Measurements from ENCODE around the gene VWA8. TPM values are rescaled to one million over a fixed set of nuclear protein-coding genes. Genes with fewer than 3 reads are reported as not detected.

Gene VWA8
- total and polyA plus RNA-seq, 2 of the 8 experiments (the other 6 are each of a cell fraction or from before 2014, with no cell fraction given), result 5.9 to 19.6 TPM

DNA sequence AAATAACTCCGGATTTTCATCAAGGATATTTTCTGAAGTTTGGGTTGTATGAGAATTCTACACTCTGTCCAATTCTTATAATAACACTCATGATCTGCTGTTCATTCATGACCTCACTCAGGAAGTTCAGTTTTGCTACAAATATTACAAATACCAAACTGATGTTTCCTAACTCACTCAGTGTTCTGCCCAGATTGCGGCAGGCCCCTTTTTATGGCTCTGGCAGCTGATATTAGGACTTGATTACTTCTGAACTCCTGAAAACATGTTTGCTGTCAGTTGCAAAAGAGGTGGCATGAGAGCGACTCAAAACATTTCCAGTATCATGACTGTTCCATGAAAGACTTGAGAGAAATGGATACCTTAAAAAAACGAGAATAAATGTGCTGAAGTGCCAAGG is 315.6 kb downstream of the VWA8 start:
- no peak overlapping the region for H4K8ac ChIP-seq (ENCODE audit: extremely low read depth, insufficient read depth, low read length)
- ChIA-PET POLR2A (ENCODE audit: partially characterized antibody) (no interaction called here), CTCF (ENCODE audit: partially characterized antibody) (no interaction called here)
- H3K9me3 ChIP-seq (ENCODE audit: insufficient read depth in 2 of 2, low read depth in 1 of 2, low read length in 1 of 2), result no peaks in the 10 kb centered on the region
- no peak overlapping the region for H3K4me2 ChIP-seq (ENCODE audit: insufficient read depth in 1 of 2, low read depth in 2 of 2, low read length in 2 of 2)
- WGBS, 2 experiments (ENCODE audit: extremely low coverage in 1 of 2, insufficient coverage in 1 of 2, insufficient read length in 1 of 2, insufficient replicate concordance in 2 of 2, low coverage in 1 of 2, low lambda C conversion rate in 2 of 2, missing lambda C conversion rate in 1 of 2), result 84% methylated on average over 4 of the region's 4 CpGs; no CpG with 5 or more reads in 1 of the 2 experiments
- FAIRE-seq (no peak), DNase-seq (ENCODE audit: low read depth in 1 of 2, low spot score in 2 of 2) (no peak)
- no peak overlapping the region for H2AFZ ChIP-seq (ENCODE audit: low read length)
- H3K23me2 ChIP-seq (ENCODE audit: low read depth, low read length), result no peaks in the 10 kb centered on the region
- H2AK5ac ChIP-seq (ENCODE audit: low read depth, low read length), result no peak overlapping the region
- H3K14ac ChIP-seq (ENCODE audit: insufficient read length), result no peak overlapping the region
- H3K36me3 ChIP-seq (ENCODE audit: control insufficient read depth in 2 of 4, insufficient read depth in 4 of 4, low read length in 3 of 4), result no peaks in the 10 kb centered on the region
- H3K4me3 ChIP-seq (ENCODE audit: extremely low read depth in 1 of 4, insufficient read depth in 2 of 4, low read depth in 3 of 4, low read length in 4 of 4), result no peak overlapping the region
- no peak overlapping the region for H3K4ac ChIP-seq (replicated peaks; ENCODE audit: insufficient read length, low read depth, low read length)
- H2BK20ac ChIP-seq (ENCODE audit: low read length), result no peak overlapping the region
- no peak overlapping the region for H3K23ac ChIP-seq (ENCODE audit: insufficient read length)
- TF ChIP-seq CBX5 (IDR thresholded peaks at IDR 0.05; ENCODE audit: low read depth, low read length) (no peak), HDAC2 (IDR thresholded peaks at IDR 0.05; ENCODE audit: borderline replicate concordance in 1 of 2, low read depth in 2 of 2, low read length in 2 of 2) (no peak), TAF1 (IDR thresholded peaks at IDR 0.05; ENCODE audit: low read depth, low read length) (no peak), POU5F1 (IDR thresholded peaks at IDR 0.05; ENCODE audit: low read depth, low read length) (no peak), CEBPB (IDR thresholded peaks at IDR 0.05; ENCODE audit: low read depth, low read length) (no peak), RFX5 (IDR thresholded peaks at IDR 0.05; ENCODE audit: borderline replicate concordance, low read depth, low read length) (no peak), SIN3A (conservative IDR thresholded peaks at IDR 0.05 in 1 of 2, IDR thresholded peaks at IDR 0.05 in 1 of 2; ENCODE audit: low read depth in 1 of 2, low read length in 2 of 2) (no peak), PHF8 (conservative IDR thresholded peaks at IDR 0.05; ENCODE audit: low read depth, low read length) (no peak), TAF7 (optimal IDR thresholded peaks at IDR 0.05; ENCODE audit: borderline replicate concordance, low read depth, low read length) (no peak), BACH1 (IDR thresholded peaks at IDR 0.05; ENCODE audit: low read length) (no peak), SP2 (IDR thresholded peaks at IDR 0.05; ENCODE audit: low read length) (no peak), EP300 (IDR thresholded peaks at IDR 0.05; ENCODE audit: borderline replicate concordance in 1 of 2, low read depth in 2 of 2, low read length in 2 of 2) (no peak), GABPA (IDR thresholded peaks at IDR 0.05; ENCODE audit: borderline replicate concordance, insufficient read depth, low read length) (no peak), CHD1 (IDR thresholded peaks at IDR 0.05; ENCODE audit: low read depth, low read length) (no peak)
- TF ChIP-seq, protein P1, sequence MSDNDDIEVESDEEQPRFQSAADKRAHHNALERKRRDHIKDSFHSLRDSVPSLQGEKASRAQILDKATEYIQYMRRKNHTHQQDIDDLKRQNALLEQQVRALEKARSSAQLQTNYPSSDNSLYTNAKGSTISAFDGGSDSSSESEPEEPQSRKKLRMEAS (IDR thresholded peaks at IDR 0.05), result no peak
- no peak overlapping the region for H4K5ac ChIP-seq (ENCODE audit: insufficient read length, low read depth, low read length)
- no peak overlapping the region for H2BK5ac ChIP-seq (ENCODE audit: low read depth, low read length)
- H3K18ac ChIP-seq (ENCODE audit: extremely low read depth, low read length), result no peak overlapping the region
- H2BK12ac ChIP-seq (ENCODE audit: low read depth, low read length), result no peak overlapping the region
- H2BK120ac ChIP-seq (replicated peaks; ENCODE audit: low read depth, low read length), result no peak overlapping the region
- no peak overlapping the region for H3K27ac ChIP-seq (ENCODE audit: low read depth, low read length)
- H3K27me3 ChIP-seq (replicated peaks in 1 of 4; ENCODE audit: control insufficient read depth in 3 of 4, extremely low read depth in 1 of 4, insufficient read depth in 3 of 4, low read length in 3 of 4), result no peaks in the 10 kb centered on the region
- no peaks in the 10 kb centered on the region for H4K20me1 ChIP-seq (replicated peaks in 1 of 2; ENCODE audit: control insufficient read depth in 1 of 2, insufficient read depth in 2 of 2, low read length in 2 of 2)
- no peaks in the 10 kb centered on the region for H3K79me1 ChIP-seq (ENCODE audit: low read depth, low read length)
- no peaks in the 10 kb centered on the region for H3K79me2 ChIP-seq (ENCODE audit: control insufficient read depth in 1 of 2, insufficient read depth in 2 of 2, low read length in 2 of 2)
- H4K91ac ChIP-seq (replicated peaks; ENCODE audit: insufficient read length, low read length), result no peak overlapping the region
- H3K56ac ChIP-seq (replicated peaks; ENCODE audit: insufficient read length, low read depth, low read length), result no peak overlapping the region
- H2BK15ac ChIP-seq (ENCODE audit: low read length), result no peak overlapping the region
- no peak overlapping the region for H3K9ac ChIP-seq (replicated peaks in 1 of 4; ENCODE audit: extremely low read depth in 1 of 4, low read depth in 3 of 4, low read length in 3 of 4)
- no peaks in the 10 kb centered on the region for H3K4me1 ChIP-seq (replicated peaks in 1 of 4; ENCODE audit: control insufficient read depth in 3 of 4, insufficient read depth in 4 of 4, low read length in 3 of 4)
